NCI-H748 (cell line): ENCODE data around the gene PLXDC1.

Experiments
- DNase-seq: peaks from one replicate; lab custom pipeline; 2025; ENCODE audit not compliant: unreplicated experiment; lab: John Stamatoyannopoulos, UW

Gene PLXDC1

DNA sequence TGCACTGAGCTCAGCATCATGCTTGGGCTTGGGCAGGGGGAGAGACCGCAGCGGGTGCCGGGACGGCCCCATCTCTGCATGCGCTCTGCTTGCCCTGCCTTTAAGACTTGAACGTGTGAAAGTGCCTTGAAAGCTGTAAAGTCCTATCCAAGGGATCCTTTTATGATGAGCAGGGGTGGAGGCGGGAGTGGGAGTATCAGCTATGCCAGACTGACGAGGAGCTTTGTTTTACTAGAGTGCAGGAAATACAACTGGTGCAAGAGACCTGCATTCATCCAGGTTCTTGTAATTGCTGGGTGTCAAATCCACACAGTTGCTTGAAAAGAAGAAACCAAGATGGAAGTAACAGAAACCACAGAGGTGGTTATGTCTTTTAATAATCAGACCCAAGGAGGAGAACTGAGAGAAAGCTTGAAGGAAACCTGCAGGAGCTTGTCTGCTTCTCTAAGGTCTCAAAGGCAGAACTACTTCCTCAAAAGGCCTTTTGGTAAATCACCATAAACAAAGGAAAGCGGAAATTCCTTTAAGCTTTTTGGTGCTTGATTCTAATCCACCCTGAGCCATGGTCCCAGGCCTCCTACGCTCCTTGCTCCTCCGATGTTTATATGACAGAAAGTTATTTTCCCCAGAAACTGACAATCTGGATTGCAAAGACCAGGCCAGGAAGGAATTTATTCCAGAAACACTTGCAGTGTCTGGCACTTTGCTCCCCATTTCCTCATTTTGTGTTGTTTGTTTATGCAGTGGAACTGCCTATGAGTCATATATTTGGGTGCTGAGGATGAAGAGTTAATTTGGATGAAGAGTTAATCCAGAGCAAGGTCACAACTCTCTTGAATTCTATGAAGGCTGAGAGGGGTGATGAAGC lies 132.9 kb downstream of the PLXDC1 start:
- DNase-seq: no peak

DNA sequence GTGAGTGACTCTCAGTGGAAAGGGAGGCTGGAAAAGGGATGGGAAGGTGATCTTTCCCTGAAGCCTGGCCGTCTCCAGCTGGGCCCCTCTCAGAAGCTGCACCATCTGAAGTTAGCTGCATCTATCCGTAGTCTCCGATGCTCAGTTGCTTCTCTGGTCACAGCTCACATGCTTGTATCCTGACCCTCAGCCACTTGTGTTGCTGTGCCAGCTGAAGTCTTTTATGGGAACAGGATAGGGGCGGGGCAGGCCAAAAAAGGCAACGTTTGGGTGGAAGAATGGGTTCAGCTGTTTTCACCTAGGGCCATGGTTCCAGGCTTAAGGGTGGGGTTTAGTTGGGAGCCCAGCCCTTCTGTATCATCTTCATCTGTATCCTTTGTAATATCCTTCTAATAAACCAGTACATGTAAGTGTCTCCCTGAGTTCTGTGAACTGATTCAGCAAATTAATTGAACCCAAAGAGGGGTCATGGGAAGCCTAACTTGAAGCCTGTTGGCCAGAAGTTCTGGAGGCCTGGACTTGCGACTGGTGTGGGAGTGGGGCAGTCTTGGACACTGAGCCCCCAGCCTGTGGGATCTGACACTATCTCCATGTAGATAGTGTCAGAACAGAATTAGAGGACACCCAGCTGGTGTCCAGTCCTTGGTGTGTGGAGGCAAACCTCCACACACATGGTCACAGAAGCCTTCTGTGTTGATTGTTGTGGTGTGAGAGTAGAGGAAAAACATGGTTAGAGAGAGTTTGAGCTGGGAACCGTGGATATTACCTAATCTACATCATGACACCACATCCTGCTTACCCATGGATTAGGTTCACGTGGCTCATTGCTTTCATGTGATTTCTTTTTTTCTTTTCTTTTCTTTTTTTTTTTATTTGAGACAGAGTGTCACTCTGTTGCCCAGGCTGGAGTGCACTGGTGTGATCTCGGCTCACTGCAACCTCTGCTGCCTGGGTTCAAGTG lies 135.0 kb downstream of the PLXDC1 start:
- no peak for DNase-seq

DNA sequence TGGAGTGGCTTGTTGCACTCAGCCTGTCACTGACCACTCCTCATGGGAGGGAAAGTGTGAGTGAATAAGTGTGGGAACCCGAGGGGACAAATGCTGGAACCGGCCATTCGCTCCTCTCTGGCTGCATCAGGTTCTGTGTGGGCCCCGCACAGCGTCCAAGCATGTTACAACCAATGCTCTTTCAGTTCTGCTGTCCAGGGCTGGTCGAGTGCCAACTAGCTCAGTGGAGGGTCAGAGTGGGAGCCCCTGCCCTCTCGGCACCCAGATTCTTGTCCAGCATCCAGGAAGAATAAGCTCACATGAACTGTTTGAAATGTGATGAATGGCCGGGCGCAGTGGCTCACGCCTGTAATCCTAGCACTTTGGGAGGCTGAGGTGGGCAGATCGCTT lies 135.9 kb downstream of the PLXDC1 start:
- no peak for DNase-seq

DNA sequence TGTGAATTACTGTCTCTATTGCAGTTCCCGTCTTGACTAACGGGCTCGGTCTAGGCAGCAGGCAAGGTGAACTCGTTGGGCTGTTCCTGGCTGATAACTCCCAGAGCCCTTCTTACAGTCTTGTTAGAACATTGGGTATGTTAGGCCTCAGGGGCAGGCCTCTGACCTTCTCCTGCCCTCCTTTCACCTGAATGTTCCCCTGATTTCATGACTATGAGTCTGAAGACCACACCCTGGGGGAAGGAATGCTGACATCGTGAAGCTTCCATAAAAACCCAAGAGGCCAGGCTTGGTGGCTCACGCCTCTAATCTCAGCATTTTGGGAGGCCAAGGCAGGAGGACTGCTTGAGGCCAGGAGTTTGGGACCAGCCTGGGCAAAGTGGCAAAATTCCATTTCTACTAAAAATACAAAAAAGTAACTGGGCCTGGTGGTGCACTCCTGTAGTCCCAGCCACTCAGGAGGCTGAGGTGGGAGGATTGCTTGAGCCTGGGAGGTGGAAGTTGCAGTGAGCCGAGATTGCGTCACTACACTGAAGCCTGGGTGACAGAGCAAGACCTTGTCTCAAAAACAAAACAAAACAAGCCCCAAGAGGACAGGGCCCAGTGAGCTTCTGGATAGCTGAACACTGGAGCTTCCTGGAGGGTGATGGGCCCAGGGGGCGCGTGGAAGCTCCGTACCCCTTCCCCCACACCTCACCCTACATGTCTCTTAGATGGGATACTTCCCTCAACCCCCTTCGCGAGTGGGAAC lies 136.5 kb downstream of the PLXDC1 start:
- DNase-seq: no peak

DNA sequence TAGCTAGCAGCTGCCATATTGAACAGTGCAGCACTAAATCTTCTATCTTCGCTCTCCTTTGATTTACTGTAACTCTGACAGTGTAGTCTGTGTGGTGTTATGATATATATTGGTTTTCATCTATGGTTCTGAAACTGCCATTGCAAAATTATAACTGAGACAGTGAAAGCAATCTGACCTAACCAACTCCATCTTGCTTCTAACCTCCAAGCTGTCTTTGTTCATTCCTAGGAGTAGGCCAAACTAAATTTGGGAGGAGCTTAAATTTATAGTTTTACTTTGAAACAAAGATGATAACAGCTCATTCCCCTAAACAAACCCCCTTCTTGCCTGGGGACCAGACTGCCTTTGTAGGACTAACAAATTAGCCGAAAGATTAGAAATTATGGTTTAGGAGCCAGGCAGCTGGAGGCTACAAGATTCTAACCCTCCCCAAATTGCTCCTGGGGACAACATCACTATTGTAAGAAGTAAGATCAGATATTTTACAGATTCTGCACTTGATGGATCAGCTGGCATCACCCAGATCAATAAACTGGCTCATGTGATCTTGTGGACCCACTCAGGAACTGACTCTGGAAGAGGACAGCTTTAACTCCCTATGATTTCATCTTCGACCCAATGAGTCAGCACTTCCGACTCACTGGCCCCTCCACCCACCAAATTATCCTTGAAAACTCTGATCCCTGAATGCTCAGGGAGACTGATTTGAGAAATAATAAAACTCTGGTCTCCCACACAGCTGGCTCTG lies 137.2 kb downstream of the PLXDC1 start:
- DNase-seq: no peak
